Central memory CD4-positive, alpha-beta T cell (primary cell): ENCODE results near the gene ZNF319.

Experiments used
- DNase-seq: peaks from one replicate; pipeline ENCODE4 v3.0.0; 2022

Gene ZNF319

DNA sequence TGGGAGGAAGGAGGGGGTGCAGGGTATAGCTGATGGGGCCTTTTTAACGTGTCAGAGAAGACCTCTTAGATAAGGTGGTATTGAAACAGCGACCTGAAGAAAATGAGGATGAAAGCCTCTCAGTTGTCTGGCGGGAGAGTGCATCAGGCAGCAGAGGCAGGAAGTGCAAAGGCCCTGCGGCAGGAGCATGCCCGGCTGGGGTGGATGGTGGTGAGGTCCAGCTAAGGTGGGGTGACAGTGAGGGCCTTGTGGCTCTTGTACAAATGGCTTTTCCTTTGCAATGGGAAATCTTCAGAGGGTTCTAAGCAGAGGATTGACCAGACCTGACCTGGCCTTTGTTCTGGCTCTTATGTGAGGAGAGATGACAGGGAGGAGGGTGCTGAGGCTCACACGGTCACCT lies 36.5 kb upstream of the ZNF319 start:
- DNase-seq: no peak

DNA sequence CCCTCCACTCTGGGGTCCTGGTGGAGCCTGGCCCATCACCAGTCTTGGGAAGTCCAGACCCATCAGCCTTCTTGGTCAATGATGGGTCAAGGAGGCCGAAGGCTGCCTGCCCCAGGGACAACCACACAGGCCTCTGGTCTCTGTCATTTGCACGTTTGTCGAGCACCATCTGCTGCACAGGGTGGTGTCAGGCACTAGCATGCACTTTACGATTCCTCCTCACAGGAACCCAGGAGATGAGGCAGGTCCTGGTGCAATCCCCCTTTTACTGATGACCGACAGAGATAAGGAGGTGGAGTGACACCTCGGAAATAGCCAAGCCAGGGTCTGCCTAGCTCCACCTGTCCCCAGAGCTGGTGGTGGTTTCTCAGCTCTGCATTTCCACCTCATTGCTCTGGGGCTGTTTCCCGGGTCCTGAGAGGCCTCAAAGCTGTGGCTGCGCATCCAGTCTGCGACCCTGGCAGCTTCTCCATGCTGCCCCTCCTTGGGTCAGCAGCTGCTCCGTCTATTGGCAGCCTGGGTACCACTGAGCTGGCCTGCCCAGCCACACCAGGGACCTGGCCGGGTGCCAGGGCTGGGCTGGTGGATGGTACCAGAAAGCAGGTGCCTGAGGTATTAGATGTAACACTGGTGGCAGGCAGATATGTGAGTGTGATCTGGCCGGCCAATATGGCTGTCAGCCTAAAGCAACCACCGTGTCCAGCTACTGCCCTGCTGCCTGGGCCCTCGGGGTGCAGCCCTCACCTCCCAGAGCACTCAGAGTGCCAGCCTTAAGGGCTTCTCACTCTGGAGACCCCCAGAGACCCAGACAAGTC lies 35.1 kb upstream of the ZNF319 start:
- DNase-seq: no peak

DNA sequence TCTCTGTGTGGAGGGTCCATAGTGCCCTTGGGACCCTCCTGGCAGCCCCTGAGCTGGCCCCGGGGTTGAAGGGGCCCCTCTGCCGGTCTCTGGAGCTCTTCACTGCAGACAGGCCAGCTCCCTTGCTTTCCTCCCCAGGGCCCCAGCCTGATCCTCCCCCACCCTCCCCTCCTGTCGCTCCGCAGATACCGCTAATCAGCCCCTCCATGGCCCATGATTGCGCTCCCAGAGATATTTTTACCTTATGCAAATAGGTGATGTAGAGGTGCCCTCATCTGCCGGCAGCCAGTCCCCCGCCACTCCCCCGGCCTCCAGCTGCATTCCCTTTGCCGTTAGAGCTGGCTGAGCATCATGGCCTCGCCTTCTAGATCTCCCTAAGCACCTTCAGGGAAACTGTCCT lies 34.3 kb upstream of the ZNF319 start:
- DNase-seq: no peak

DNA sequence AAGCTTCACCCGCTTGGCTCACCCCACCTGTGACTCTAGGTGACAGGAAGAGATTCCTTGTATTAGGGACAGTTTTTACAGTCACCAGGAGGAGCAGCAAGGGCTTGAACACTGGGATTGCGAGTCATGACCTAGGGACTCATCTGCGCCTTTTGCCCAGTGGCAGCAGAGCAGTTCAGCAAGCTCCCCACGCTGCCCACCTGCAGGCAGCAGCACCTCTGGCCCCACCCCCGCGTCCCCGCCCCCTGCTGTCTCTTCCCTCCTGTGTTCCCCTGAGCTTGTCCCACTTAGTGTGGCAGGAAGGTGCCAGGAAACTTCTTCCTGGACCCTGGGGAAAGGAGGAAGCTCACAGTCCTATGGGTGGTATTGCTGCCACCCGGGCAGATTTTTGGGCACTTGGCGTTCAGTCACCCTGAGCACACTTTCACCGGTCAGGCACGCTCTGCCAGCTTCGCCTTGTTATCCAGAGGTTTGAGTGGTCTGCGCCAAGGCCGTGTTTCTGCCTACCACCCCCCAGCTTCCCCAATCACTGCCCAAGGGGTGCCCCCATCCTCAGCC lies 33.7 kb upstream of the ZNF319 start:
- DNase-seq: no peak

DNA sequence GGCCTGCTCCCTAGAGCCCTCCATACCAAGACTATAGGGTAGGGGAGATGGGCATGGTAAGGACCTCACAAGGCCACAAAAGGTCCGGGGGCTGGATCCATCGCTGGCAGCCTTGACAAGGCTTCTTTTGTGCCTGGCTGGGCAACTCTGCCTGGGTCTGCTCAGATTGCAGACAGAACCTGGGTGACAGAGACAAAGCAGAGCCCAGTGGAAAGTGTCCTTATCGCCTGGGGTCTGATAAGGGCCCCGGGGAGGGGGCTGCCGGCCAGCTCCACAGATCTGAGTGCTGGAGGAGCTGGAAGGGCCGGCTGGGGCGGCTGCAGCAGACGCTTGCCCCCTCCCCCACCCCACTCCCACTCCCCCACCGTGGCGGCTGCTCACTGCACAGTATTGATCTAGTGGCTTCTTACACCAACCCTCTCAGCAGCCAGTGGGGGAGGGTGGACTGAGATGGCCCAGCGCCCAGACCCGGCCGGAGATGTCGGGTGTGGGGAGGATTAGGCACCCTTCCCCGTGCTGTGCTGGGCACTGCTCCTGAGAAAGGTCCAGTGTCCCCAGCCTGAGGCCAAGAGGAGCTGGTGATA lies 32.3 kb upstream of the ZNF319 start:
- no peak for DNase-seq

DNA sequence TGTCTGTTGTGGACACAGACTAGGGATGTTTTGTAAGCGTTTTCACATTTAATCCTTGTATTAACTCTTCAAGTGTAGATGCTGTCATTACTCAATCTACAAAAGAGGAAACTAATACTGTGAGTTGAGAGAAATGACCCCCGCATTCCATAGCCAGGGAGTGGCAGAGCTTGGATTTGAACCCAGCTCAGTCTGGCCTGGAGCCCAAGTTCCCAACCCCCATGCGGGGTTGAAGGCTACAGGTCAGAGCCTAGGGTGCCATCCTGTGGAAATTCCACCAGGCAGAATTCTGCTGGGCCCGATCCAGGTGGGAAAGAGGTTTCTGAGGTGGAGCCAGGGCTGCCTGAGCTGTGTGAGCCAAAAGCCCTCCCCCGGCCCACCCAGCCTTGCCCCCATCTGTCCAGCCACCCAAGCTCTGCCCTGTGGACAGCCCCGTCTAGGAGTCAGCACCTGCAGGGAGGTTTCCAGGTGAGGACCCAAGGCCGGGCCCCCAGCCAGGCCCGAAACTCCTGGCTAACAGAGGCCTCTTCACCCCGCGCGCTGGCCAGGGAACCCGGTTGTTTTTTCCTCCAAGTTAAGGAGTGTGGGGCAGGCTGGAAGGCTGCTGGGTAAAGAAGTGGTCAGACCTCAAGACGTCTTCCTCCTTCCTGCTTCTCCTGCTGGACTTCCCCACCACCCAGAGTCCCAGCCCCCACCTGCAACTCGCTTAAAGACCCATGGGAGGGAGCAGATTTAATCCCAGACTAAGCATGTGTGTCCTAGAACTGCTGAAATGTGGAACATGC lies 30.7 kb upstream of the ZNF319 start:
- no peak for DNase-seq

DNA sequence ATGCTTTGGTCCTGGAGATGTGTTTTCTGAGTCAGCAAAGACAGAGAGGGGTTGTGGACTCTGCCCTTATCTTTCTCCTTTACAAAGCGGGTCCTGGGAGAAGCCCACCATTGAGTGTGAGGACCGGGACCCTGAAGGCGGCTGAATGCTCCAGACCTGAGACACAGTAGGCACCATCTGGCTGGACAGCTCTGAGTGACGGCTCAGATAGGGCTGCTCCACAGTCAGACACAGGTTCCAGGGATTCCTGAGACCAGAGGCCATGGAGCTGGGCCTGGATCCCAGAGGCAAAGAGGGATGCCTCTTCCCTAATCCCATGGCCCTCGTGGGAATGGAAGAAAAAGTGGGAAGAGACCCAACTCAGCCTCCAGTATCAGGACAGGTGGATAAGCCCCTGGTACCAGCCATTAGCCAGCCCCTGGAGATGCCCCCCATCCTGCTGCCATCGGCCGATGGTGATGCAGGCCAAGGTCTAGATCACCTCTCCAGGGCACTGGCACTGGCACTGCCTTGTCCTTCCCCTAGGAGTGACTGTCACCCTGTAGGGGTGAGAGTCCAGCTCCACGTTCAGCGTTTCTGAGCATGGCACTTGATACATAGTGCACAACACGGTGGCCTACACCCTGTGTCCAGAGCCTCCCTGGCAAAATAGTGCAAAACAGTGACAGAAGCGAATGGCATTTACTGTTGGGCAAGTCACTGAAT lies 29.8 kb upstream of the ZNF319 start:
- no peak for DNase-seq

DNA sequence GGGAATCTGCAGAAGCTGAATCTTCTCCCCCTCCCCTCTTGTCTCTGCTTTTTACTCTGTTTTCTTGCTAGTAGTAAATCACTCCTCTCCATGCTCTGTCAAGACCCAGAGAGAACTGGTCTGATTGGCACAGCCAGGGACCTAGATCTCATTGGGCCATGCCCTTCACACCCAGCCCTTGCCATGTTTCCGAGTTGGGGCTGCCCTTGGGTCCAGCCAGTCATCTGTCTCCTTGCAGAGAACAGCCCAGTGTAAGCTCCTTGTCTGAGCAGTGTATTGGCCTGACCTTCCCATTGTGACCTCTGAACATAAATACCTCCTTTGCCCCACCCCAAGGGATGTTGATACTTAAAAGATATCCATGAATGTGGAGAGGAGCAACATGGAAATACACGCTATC lies 28.9 kb upstream of the ZNF319 start:
- no peak for DNase-seq

DNA sequence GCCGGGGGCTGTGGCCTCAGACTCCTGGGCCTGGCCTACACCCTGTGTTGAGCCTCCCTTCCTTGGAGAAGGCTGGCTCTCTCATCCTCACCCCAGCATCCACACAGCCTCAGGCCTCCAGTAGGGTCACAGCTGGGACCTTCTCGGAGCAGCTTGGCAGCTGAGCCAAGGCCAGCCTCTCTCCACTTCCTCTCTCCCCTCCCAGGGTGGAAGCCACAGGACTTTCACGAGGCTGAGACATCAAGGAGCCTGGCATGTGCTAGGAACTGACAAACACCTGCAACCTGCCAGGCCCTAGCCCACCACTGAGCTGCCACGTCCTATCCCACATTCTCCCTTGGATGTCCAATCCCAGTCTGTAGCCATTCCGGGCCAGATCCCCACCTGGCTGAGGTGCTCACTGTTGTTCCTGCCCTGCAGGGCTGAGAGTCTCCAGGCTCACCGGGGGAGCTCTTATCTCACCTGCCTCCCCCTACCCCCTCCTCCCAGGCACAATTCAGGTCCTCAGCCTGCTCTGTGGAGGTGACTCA lies 28.1 kb upstream of the ZNF319 start:
- no peak for DNase-seq

DNA sequence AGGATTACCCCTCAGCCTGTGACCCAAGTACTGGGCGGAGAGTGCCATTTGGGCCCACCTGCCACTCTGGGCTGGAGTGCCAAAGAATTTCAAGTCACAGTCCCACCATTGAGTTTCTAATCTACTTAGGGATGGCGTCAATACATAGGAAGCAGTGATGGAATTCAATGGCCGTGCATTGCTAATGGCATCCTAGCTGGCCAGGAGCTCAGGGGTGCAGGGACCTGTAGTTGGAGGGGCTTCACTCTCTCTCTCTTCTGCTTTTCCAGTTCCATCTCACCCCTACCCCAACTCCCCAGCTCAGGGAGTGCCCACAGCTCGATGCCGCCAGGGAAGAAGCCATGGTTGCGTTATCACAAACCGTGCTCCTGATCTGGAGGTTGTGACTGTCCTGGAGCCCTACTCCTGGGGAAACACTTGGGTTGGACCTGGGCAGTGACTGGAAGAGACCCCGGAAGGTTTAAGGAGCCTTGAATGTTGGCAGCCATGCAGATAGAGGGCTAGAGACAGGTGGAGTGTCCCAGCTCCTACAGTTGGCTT lies 27.5 kb upstream of the ZNF319 start:
- no peak for DNase-seq

DNA sequence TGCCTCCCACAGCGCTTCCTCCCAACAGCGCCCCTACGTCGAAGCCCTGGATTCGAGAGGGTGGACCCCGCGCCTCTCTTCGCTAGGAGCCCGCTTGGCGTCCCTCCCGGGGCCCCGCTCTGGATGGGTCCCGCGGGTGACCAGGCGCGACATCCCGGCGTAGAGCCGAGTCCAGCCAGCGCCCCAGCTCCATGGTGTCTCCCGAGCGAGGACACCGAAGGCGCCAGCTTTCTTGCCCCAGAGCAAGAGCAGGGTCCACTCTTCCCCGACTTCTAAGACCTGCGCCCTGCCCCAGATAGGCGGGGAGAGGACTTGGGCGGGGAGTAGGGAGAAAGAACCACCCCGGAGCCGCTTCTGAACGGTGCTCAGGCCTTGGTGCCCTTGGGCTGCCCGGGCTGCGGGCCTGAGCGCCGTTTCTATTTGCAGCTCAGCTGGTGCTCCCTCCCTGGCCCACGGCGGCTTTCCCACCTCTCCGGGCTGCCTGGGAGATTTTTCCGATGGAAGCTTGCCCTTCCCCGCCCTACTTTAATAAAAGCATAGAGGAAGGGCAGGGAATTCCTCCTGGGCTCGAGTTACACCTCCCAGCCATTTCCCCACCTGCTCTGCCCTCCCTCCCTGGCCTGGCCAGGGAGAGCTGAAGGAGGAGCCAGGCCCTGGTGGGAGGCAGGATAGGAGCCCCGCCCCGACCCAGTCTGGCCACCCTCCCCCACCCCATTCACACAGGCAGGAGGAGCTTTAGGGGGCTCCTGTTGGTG lies 26.9 kb upstream of the ZNF319 start:
- no peak for DNase-seq

GRCh38 chr16:58026705-58027160 lies 26.3 kb upstream of the ZNF319 start:
- DNase-seq: no peak

DNA sequence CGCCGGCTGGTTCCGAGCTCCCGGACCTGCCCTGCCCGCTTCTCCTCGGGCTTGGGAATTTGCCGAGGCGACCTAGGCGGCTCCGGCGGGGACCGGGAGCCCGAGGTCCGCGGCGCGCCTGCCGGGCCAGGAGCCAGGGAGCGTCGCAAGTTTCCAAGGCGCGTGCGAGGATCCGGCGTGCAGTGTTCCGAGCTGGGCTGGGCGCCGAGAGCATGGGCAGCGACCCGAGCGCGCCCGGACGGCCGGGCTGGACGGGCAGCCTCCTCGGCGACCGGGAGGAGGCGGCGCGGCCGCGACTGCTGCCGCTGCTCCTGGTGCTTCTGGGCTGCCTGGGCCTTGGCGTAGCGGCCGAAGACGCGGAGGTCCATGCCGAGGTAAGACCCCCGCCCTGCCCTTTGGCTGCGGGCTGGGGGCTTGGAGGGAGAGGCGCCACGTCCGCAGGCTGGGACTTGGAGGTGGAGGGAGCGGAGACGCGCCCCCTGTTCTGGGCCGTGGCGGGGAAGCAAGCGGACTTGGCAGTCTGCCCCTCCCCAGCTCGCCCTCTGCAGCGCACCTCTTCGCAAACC lies 25.8 kb upstream of the ZNF319 start:
- peak; percentile 8 for DNase-seq

DNA sequence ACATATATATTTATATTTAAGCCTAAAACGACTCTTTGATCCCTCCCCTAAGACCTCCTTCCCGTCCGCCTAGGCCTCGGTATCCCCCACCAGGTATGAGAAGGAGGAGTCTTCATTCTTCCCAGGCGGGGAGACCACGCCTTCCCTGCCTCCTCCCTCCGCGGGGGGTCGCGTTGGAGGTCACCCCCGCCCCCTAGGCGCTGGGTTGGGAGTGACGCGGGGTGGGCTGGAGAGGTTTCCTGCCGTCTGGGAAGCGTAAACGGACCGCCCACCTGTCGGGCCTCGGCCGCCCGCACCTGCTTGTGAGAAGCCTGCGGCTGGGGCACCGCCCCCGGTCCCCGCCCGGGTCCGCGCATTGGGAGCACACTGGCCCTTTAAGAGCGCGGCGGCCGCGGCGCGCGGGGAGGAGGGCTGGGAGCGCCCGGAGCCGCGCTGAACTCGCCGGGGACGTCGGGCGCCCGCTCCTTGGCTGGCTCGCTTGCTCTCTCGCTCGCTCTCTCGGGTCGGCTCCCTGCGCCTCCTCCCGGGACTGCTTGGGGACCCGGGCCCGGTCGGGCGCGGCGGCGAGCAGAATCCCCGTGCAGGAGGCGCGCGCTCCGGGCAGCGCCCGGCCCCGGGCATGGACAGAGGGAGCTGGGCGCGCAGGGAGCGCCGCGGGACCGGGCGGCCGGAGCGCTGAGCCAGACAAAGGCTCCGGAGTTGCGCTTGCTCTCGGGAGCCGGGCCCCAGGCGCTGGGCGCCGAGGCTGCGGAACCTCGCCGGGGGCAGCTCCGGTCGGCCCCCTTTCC lies 25.1 kb upstream of the ZNF319 start, which contains the start of gene MMP15:
Gene MMP15, plus strand, starts transcription at position 404 of the 788 bp plus-strand sequence. CDS start 597 bp downstream, outside the sequence.
- DNase-seq: peak; percentile 49

GRCh38 chr16:58024486-58025350 lies 24.2 kb upstream of the ZNF319 start:
- peak; percentile 29 for DNase-seq

DNA sequence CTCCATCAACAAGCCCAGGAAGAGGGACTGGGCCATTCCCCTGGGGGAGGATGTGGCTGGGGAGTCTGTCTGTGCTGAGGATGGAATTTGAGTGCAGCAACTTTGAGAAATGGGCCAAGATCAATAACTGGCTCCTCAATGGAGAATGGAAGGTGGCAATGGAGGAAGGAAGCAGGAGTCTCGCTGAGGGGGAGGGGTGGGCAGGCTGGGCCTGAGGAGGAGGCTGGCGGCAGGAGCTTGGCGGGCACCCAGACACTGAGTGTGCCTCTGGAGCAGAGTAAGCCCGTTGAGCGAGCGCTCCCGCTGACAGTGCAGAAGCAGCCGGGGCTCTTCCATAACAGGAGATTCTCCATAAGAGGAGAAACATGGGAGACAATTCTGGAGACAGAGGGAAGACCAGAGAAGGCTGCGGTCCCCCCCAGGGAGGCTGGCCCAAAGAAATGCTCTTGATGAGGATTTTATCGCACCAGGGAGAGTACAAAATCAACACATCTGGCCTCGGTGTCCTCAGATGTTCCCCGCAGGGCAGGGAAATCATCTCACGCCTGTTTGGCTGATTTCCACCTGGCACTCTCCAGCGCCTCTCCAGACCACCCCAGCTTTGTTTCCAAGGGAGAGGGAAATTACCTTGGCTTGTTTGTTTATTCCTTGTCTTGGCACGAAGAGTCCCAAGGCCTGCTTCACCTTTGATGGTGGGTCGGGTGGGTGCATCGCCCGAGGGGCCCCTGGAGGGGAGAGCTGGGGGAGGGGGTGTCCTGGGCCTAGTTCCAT lies 22.3 kb upstream of the ZNF319 start:
- no peak for DNase-seq

DNA sequence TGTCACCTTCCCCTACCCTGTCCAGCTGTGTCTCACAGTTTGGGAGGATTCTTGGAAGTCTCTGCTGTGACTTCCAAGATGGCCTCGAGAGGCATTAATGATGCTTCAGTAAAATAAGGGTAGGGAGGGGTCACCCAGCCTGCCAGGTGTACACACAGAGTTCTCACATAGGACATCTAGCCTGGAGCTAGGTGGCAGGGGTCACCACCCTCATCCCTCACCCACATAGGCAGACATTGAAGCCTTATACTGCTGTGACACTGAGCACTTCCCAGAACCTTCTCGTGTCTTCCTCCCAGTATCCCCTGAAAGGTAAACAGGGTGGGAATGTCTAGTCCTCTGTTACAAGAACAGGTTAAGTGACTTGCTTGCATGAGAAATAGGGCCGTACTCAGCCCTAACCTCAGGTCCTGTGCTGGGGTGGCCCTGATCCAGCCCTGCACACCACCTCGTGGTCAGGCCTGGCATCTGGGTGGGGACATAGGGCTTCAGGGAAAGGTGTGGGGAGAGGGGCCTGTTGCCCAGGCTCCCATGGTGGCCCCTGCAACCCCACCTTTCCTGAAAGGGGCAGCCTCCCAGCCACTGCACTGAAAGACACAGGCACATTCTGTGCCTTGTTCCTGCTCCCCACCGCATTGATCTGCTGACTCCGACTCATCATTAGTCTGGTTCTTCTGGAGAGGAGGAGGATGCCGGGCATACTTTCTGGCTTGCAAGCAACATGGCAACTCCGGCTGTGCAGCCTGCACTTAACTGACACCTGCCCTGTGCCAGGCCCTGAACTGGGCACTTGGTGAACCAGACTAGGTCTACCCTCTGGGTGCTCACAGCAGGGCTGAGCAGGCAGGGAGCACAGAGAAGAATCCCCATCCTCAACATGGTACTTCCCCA lies 21.4 kb upstream of the ZNF319 start:
- no peak for DNase-seq
